H1 (cell line): ENCODE measurements around the gene GAS6. TPM values are rescaled to one million over a fixed set of nuclear protein-coding genes. Genes with fewer than 3 reads are reported as not detected.

Experiments used
- CTCF ChIA-PET: fragments of 300-600 bp; sonication (Branson Sonifier 250); formaldehyde crosslinking; loops from one replicate; lab custom pipeline; 2021; ENCODE audit not compliant: partially characterized antibody; lab: Charles Lee
- POLR2A ChIA-PET: fragments of 300-600 bp; sonication (Branson Sonifier 250); formaldehyde crosslinking; loops from one replicate; lab custom pipeline; 2021; ENCODE audit warnings: inconsistent platforms; ENCODE audit not compliant: partially characterized antibody; lab: Charles Lee
- DNase-seq, 2 experiments: peaks; one replicate each; pipeline versions ENCODE4 v3.0.0 to v3.0.0-alpha.2; 2010 to 2022; ENCODE audit warnings: low spot score in 2 of 2, low read depth in 1 of 2, mixed read lengths in 1 of 2
- FAIRE-seq: peaks from 2 replicates; lab custom pipeline; 2011; peaks lifted over from hg19 to GRCh38; lab: Jason Lieb, UNC
- H2AFZ ChIP-seq: 2 replicates; pipeline ENCODE4 v1.8.1; 2012; ENCODE audit warnings: low read length, inconsistent platforms
- H2AK5ac ChIP-seq: 2 replicates; pipeline ENCODE4 v1.6.1; 2013; ENCODE audit warnings: low read depth, low read length
- H2BK120ac ChIP-seq: replicated peaks from 2 replicates; pipeline ENCODE3; 2013; ENCODE audit warnings: low read depth, low read length, inconsistent platforms
- H2BK12ac ChIP-seq: 2 replicates; pipeline ENCODE4 v1.6.1; 2013; ENCODE audit warnings: low read depth, low read length
- H2BK15ac ChIP-seq: 2 replicates; pipeline ENCODE4 v1.6.1; 2013; ENCODE audit warnings: low read length
- H2BK20ac ChIP-seq: 2 replicates; pipeline ENCODE4 v1.6.1; 2013; ENCODE audit warnings: low read length
- H2BK5ac ChIP-seq: 2 replicates; pipeline ENCODE4 v1.6.1; 2013; ENCODE audit warnings: low read depth, low read length
- H3K14ac ChIP-seq: 2 replicates; pipeline ENCODE4 v1.6.1; 2013; ENCODE audit warnings: inconsistent platforms; ENCODE audit not compliant: insufficient read length
- H3K18ac ChIP-seq: 2 replicates; pipeline ENCODE4 v1.6.1; 2013; ENCODE audit warnings: low read length; ENCODE audit errors: extremely low read depth
- H3K23ac ChIP-seq: 2 replicates; pipeline ENCODE4 v1.6.1; 2013; ENCODE audit warnings: inconsistent platforms; ENCODE audit not compliant: insufficient read length
- H3K23me2 ChIP-seq: 2 replicates; pipeline ENCODE4 v1.6.1; 2013; ENCODE audit warnings: low read depth, low read length
- H3K27ac ChIP-seq: 2 replicates; pipeline ENCODE4 v1.6.1; 2011; ENCODE audit warnings: low read depth, low read length, inconsistent platforms
- H3K27me3 ChIP-seq, 4 experiments: replicated peaks in 1 of 4; 1 replicate in 1 of 4; 2 replicates in 3 of 4; pipeline versions ENCODE4 v1.6.1 to v1.8.1; 2011 to 2013; ENCODE audit warnings: low read length in 3 of 4, mild to moderate bottlenecking in 3 of 4, inconsistent platforms in 2 of 4, mixed read lengths in 2 of 4, moderate library complexity in 1 of 4; ENCODE audit not compliant: control insufficient read depth in 3 of 4, insufficient read depth in 3 of 4; ENCODE audit errors: extremely low read depth in 1 of 4
- H3K36me3 ChIP-seq, 4 experiments: 2 replicates each; pipeline versions ENCODE4 v1.6.1 to v1.8.1; 2011 to 2013; ENCODE audit warnings: mild to moderate bottlenecking in 4 of 4, low read length in 3 of 4, moderate library complexity in 2 of 4, control low read depth in 1 of 4, inconsistent platforms in 1 of 4; ENCODE audit not compliant: insufficient read depth in 4 of 4, control insufficient read depth in 2 of 4
- H3K4ac ChIP-seq: replicated peaks from 2 replicates; pipeline ENCODE3; 2013; ENCODE audit warnings: low read length, low read depth, mixed read lengths, inconsistent platforms; ENCODE audit not compliant: insufficient read length
- H3K4me1 ChIP-seq, 4 experiments: replicated peaks in 1 of 4; 1 replicate in 1 of 4; 2 replicates in 3 of 4; pipeline versions ENCODE4 v1.6.1 to v1.8.1; 2011 to 2013; ENCODE audit warnings: low read length in 3 of 4, inconsistent platforms in 2 of 4, mixed read lengths in 1 of 4; ENCODE audit not compliant: insufficient read depth in 4 of 4, control insufficient read depth in 3 of 4
- H3K4me2 ChIP-seq, 2 experiments: 2 replicates each; pipeline versions ENCODE4 v1.6.1 to v1.8.1; 2011 to 2013; ENCODE audit warnings: low read depth in 2 of 2, low read length in 2 of 2, control low read depth in 1 of 2, inconsistent platforms in 1 of 2, mild to moderate bottlenecking in 1 of 2; ENCODE audit not compliant: insufficient read depth in 1 of 2
- H3K4me3 ChIP-seq, 4 experiments: fragments of 200-600, 300-600 bp in 1 of 4; sonication (generic), shearing (Covaris generic), sonication (Bioruptor Twin) in 1 of 4; 2 replicates each; pipeline versions ENCODE4 v1.5.1 to v1.8.1; 2011 to 2016; ENCODE audit warnings: low read length in 4 of 4, low read depth in 3 of 4, control low read depth in 2 of 4, inconsistent platforms in 2 of 4, mild to moderate bottlenecking in 2 of 4, mixed read lengths in 1 of 4, moderate library complexity in 1 of 4; ENCODE audit not compliant: insufficient read depth in 2 of 4; ENCODE audit errors: extremely low read depth in 1 of 4
- H3K56ac ChIP-seq: replicated peaks from 2 replicates; pipeline ENCODE3; 2013; ENCODE audit warnings: low read depth, mild to moderate bottlenecking, mixed read lengths, low read length, inconsistent platforms; ENCODE audit not compliant: insufficient read length
- H3K79me1 ChIP-seq: 2 replicates; pipeline ENCODE4 v1.6.1; 2013; ENCODE audit warnings: low read depth, low read length, control low read depth
- H3K79me2 ChIP-seq, 2 experiments: 2 replicates each; pipeline versions ENCODE4 v1.6.1 to v1.8.1; 2012 to 2013; ENCODE audit warnings: low read length in 2 of 2, mild to moderate bottlenecking in 2 of 2, inconsistent platforms in 1 of 2; ENCODE audit not compliant: insufficient read depth in 2 of 2, control insufficient read depth in 1 of 2
- H3K9ac ChIP-seq, 4 experiments: replicated peaks in 1 of 4; 1 replicate in 1 of 4; 2 replicates in 3 of 4; pipeline versions ENCODE4 v1.6.1 to v1.8.1; 2011 to 2013; ENCODE audit warnings: low read depth in 3 of 4, low read length in 3 of 4, control low read depth in 2 of 4, mild to moderate bottlenecking in 2 of 4, moderate library complexity in 2 of 4, inconsistent platforms in 1 of 4; ENCODE audit errors: extremely low read depth in 1 of 4
- H3K9me3 ChIP-seq, 2 experiments: 2 replicates each; pipeline versions ENCODE4 v1.6.1 to v1.8.1; 2012 to 2013; ENCODE audit warnings: mild to moderate bottlenecking in 2 of 2, moderate library complexity in 2 of 2, control low read depth in 1 of 2, inconsistent platforms in 1 of 2, low read depth in 1 of 2, low read length in 1 of 2, mixed read lengths in 1 of 2; ENCODE audit not compliant: insufficient read depth in 2 of 2
- H4K20me1 ChIP-seq, 2 experiments: replicated peaks in 1 of 2; 2 replicates each; pipeline versions ENCODE3 to v1.8.1; 2011 to 2013; ENCODE audit warnings: inconsistent platforms in 2 of 2, low read length in 2 of 2, mild to moderate bottlenecking in 1 of 2; ENCODE audit not compliant: insufficient read depth in 2 of 2, control insufficient read depth in 1 of 2
- H4K5ac ChIP-seq: 2 replicates; pipeline ENCODE4 v1.6.1; 2013; ENCODE audit warnings: low read length, low read depth, mixed read lengths, inconsistent platforms; ENCODE audit not compliant: insufficient read length
- H4K8ac ChIP-seq: 2 replicates; pipeline ENCODE4 v1.8.0; 2013; ENCODE audit warnings: mild to moderate bottlenecking, moderate library complexity, low read length, inconsistent platforms; ENCODE audit not compliant: insufficient read depth; ENCODE audit errors: extremely low read depth
- H4K91ac ChIP-seq: replicated peaks from 2 replicates; pipeline ENCODE3; 2013; ENCODE audit warnings: low read length, mixed read lengths, inconsistent platforms; ENCODE audit not compliant: insufficient read length
- CHD1 ChIP-seq: IDR thresholded peaks from 2 replicates; pipeline ENCODE4 v1.6.1; 2012; ENCODE audit warnings: low read depth, low read length, improper control_type of control experiment
- CTBP2 ChIP-seq: IDR thresholded peaks from 2 replicates; pipeline ENCODE4 v1.7.0; 2011; ENCODE audit warnings: borderline replicate concordance, mild to moderate bottlenecking, moderate library complexity, mixed read lengths, low read length; ENCODE audit not compliant: insufficient read depth, insufficient read length
- GABPA ChIP-seq: IDR thresholded peaks from 2 replicates; pipeline ENCODE4 v1.6.1; 2011; ENCODE audit warnings: mild to moderate bottlenecking, low read length, moderate library complexity, borderline replicate concordance; ENCODE audit not compliant: insufficient read depth
- JUND ChIP-seq: IDR thresholded peaks from 2 replicates; pipeline ENCODE4 v1.6.1; 2011; ENCODE audit warnings: mild to moderate bottlenecking, improper control_type of control experiment, low read length
- KDM5A ChIP-seq: fragments of 200-600 bp; IDR thresholded peaks from 2 replicates; pipeline ENCODE4 v1.7.1; 2012; ENCODE audit warnings: mild to moderate bottlenecking, low read length, inconsistent platforms, mixed read lengths
- RAD21 ChIP-seq, 2 experiments: IDR thresholded peaks in 1 of 2; conservative IDR thresholded peaks in 1 of 2; 2 replicates each; pipeline ENCODE4 v1.6.1; 2011; ENCODE audit warnings: low read depth in 2 of 2, low read length in 2 of 2, improper control_type of control experiment in 1 of 2, inconsistent platforms in 1 of 2, mild to moderate bottlenecking in 1 of 2, moderate library complexity in 1 of 2
- SRF ChIP-seq: IDR thresholded peaks from 2 replicates; pipeline ENCODE4 v1.6.1; 2011; ENCODE audit warnings: mild to moderate bottlenecking, low read depth, low read length, moderate library complexity
- YY1 ChIP-seq: IDR thresholded peaks from 2 replicates; pipeline ENCODE4 v1.6.1; 2011; ENCODE audit warnings: low read depth, mild to moderate bottlenecking, low read length
- ZNF274 ChIP-seq: IDR thresholded peaks from 2 replicates; pipeline ENCODE4 v1.7.0; 2012; ENCODE audit warnings: low read length, borderline replicate concordance; ENCODE audit errors: extremely low read depth
- WGBS, 2 experiments: shearing (Covaris generic) in 1 of 2; methylation state at CpG; one replicate each; pipeline versions ENCODE4 v1.1.6 to v1.1.7; 2013 to 2015; ENCODE audit warnings: low lambda C conversion rate in 2 of 2, mixed read lengths in 2 of 2, inconsistent platforms in 1 of 2, low coverage in 1 of 2, missing lambda C conversion rate in 1 of 2; ENCODE audit not compliant: insufficient replicate concordance in 2 of 2, insufficient coverage in 1 of 2, insufficient read length in 1 of 2; ENCODE audit errors: extremely low coverage in 1 of 2, missing lambda C conversion rate in 1 of 2; 5-methylcytosine and 5-hydroxymethylcytosine counted together
- polyA plus RNA-seq, 7 experiments: library from polyadenylated mRNA; depleted of rRNA in 3 of 7; stranded (reverse) in 5 of 7; unstranded in 2 of 7; fragments of >200 nt in 5 of 7; fragments of 200-250 nt in 2 of 7; gene quantifications; 1 replicate in 5 of 7; 2 replicates in 1 of 7; 4 replicates in 1 of 7; pipeline versions ENCODE4 v1.2.1 to v1.2.3, GENCODE V29; 2011 to 2013; ENCODE audit warnings: missing spikeins in 2 of 7, mixed read lengths in 2 of 7
- total RNA-seq: library from RNA; stranded (reverse); fragmentation: NEBNext Ultra II Directional; extraction: Animal tissue kit (Norgen Biotek cat#: 25700); gene quantifications from 2 replicates; pipeline ENCODE4 v1.2.1, GENCODE V29; 2021

Gene GAS6
- total and polyA plus RNA-seq, 2 of the 8 experiments (the other 6 are each of a cell fraction or from before 2014, with no cell fraction given): 18.6 to 31.0 TPM

GRCh38 chr13:113818700-113819295, 45.1 kb downstream of the GAS6 start:
- CTCF ChIA-PET: interaction anchor here (0.8 to 2.4 kb wide), 6 partner anchors 16 to 151 kb away, joined by 3 to 9 read pairs (median 3); no protein-coding TSS in a partner anchor
- no peaks in the 10 kb centered on the region for H3K9me3 ChIP-seq
- no peaks in the 10 kb centered on the region for H4K20me1 ChIP-seq
- no peak overlapping the region for H3K23ac ChIP-seq
- POLR2A ChIA-PET: no interaction called here
- H2BK120ac ChIP-seq: no peak overlapping the region
- no peak overlapping the region for H2BK15ac ChIP-seq
- FAIRE-seq (no peak), DNase-seq (no peak)
- no peaks in the 10 kb centered on the region for H3K79me1 ChIP-seq
- TF ChIP-seq ZNF274: no peak
- no peak for TF ChIP-seq CTBP2
- TF ChIP-seq RAD21 (IDR thresholded peaks at IDR 0.05 in 1 of 2, conservative IDR thresholded peaks at IDR 0.05 in 1 of 2; ENCODE audit: low read depth in 2 of 2, low read length in 2 of 2): no peak
- no peak for TF ChIP-seq CHD1
- TF ChIP-seq GABPA: no peak
- TF ChIP-seq SRF: no peak
- no peak for TF ChIP-seq JUND
- no peak for TF ChIP-seq YY1
- TF ChIP-seq KDM5A: no peak
- no peaks in the 10 kb centered on the region for H3K79me2 ChIP-seq
- no peaks in the 10 kb centered on the region for H3K23me2 ChIP-seq
- H3K4me2 ChIP-seq: no peak overlapping the region
- H3K4ac ChIP-seq: no peak overlapping the region
- no peak overlapping the region for H3K14ac ChIP-seq
- H4K5ac ChIP-seq: no peak overlapping the region
- no peak overlapping the region; the same call in 1 of the 2 replicates for H3K27ac ChIP-seq
- peak overlapping the region; percentile 3; the same call in 1 of the 2 replicates for H4K8ac ChIP-seq
- no peak overlapping the region for H2BK12ac ChIP-seq
- H3K36me3 ChIP-seq: peaks cover 0 to 5% (median 3%) of the 10 kb centered on the region in 4 experiments; a peak in 4 of 8 replicates
- no peak overlapping the region for H2BK5ac ChIP-seq
- H2BK20ac ChIP-seq: no peak overlapping the region; the same call in 1 of the 2 replicates
- H3K9ac ChIP-seq: no peak overlapping the region
- 96% methylated on average over 26 of the region's 26 CpGs; no CpG with 5 or more reads in 1 of the 2 experiments for WGBS, 2 experiments
- no peak overlapping the region for H2AK5ac ChIP-seq
- H3K4me1 ChIP-seq: no peaks in the 10 kb centered on the region
- H3K18ac ChIP-seq: no peak overlapping the region; the same call in 1 of the 2 replicates
- no peaks in the 10 kb centered on the region; a peak in 1 of 7 replicates for H3K27me3 ChIP-seq
- H2AFZ ChIP-seq: no peak overlapping the region
- no peak overlapping the region for H3K4me3 ChIP-seq
- no peak overlapping the region for H3K56ac ChIP-seq
- H4K91ac ChIP-seq: no peak overlapping the region
